Measurements from ENCODE around the gene WDR82.

The WDR82 gene

GRCh38 chr3:52246728-52247408 lies 31.6 kb downstream of the WDR82 start:
- TF ChIP-seq, protein P1, sequence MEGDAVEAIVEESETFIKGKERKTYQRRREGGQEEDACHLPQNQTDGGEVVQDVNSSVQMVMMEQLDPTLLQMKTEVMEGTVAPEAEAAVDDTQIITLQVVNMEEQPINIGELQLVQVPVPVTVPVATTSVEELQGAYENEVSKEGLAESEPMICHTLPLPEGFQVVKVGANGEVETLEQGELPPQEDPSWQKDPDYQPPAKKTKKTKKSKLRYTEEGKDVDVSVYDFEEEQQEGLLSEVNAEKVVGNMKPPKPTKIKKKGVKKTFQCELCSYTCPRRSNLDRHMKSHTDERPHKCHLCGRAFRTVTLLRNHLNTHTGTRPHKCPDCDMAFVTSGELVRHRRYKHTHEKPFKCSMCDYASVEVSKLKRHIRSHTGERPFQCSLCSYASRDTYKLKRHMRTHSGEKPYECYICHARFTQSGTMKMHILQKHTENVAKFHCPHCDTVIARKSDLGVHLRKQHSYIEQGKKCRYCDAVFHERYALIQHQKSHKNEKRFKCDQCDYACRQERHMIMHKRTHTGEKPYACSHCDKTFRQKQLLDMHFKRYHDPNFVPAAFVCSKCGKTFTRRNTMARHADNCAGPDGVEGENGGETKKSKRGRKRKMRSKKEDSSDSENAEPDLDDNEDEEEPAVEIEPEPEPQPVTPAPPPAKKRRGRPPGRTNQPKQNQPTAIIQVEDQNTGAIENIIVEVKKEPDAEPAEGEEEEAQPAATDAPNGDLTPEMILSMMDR (conservative IDR thresholded peaks at IDR 0.05; ENCODE audit: low read depth, low read length): no peak
- DNase-seq (ENCODE audit: low read depth): no peak
- no peak overlapping the region for H3K4me3 ChIP-seq (ENCODE audit: low read length)

- TF ChIP-seq, protein P1 (conservative IDR thresholded peaks at IDR 0.05; ENCODE audit: low read depth, low read length): no peak
- peak overlapping the region; percentile 43 for H3K4me3 ChIP-seq (ENCODE audit: low read length)
- no peak for DNase-seq (ENCODE audit: low read depth)
Measured at GRCh38 chr3:52246264-52246620, 32.2 kb downstream of the WDR82 start.

DNA sequence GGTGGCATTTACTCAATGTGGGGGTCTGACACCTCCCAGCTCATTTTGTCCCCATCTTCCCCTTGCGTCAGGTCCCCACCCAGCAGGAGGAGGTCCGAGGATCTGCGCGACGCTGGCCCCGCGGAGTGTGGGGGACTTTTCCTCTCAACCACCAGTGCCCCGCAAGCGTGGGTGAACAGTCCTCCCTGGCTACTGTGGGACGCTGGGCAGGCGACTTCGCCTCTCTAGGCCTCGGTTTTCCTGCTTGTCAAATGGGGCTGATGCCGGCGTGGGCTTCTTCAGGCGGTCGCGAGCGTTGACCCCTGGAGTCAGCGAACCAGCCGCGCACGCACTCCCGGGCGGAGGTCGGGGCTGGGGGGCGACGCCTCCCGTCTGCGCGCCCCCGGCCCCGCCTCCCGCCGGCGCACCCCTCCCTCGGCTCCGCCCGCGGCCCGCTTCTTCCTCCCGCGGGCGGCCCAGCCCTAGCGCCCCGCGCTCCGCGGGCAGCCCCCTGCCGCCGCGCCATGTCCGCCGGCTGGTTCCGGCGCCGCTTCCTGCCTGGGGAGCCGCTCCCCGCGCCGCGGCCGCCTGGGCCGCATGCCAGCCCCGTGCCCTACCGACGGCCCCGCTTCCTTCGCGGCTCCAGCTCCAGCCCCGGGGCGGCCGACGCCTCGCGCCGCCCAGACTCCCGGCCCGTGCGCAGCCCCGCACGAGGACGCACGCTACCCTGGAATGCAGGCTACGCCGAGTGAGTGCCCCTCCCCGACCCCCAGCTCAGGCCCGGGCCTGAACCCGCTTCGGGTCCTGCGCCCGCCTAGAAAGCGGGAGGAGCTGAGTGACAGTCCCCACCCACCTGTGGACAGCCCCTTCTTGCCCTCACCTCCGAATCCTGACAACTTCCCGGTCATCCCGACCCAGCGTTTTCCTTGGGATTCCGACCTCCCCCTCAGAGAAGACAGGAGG lies 32.9 kb downstream of the WDR82 start, which contains the start of gene PPM1M:
Gene PPM1M, plus strand, starts transcription at position 438 of the 942 bp plus-strand sequence. Its CDS starts 66 bp downstream, at position 504.
- TF ChIP-seq, protein P1 (conservative IDR thresholded peaks at IDR 0.05; ENCODE audit: low read depth, low read length): no peak
- peak within 1 kb of the TSS; percentile 53 for H3K4me3 ChIP-seq (ENCODE audit: low read length)
- DNase-seq (ENCODE audit: low read depth): no peak

GRCh38 chr3:52243791-52244628 lies 34.4 kb downstream of the WDR82 start:
- H3K4me3 ChIP-seq (ENCODE audit: low read length): no peak overlapping the region
- no peak for DNase-seq (ENCODE audit: low read depth)
- TF ChIP-seq, protein P1 (conservative IDR thresholded peaks at IDR 0.05; ENCODE audit: low read depth, low read length): no peak

DNA sequence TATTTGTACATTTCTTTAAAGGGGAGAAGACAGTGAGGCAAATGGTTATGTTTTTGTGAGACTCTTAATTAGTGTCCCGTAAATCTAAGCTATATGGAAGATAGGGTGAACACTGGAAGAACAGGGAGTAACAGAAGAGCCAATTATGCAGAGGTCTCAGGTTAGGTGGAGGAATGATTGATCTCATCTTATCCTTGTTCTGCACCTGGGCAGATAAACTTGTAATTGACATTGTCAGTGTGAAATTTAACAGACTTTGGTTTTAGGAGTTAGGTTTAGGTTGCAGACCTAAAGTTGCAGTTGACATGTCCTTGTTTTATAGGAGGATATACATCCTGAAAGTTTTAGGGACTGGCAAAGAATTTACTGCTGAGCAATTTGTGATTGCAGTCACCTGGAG lies 36.4 kb downstream of the WDR82 start:
- DNase-seq (ENCODE audit: low read depth): no peak
- TF ChIP-seq, protein P1 (conservative IDR thresholded peaks at IDR 0.05; ENCODE audit: low read depth, low read length): no peak
- no peak overlapping the region for H3K4me3 ChIP-seq (ENCODE audit: low read length)

- no peak for DNase-seq (ENCODE audit: low read depth)
- TF ChIP-seq, protein P1 (conservative IDR thresholded peaks at IDR 0.05; ENCODE audit: low read depth, low read length): no peak
- H3K4me3 ChIP-seq (ENCODE audit: low read length): no peak overlapping the region
Measured at GRCh38 chr3:52240886-52241370, 37.5 kb downstream of the WDR82 start.

All from retinal pigment epithelial cell (primary cell).